AG04450 (cell line): Measurements from ENCODE around the gene ZNF473. TPM values are rescaled to one million over a fixed set of nuclear protein-coding genes. Genes with fewer than 3 reads are reported as not detected.

Source experiments
- CTCF ChIA-PET: fragments of 300-600, 350-600 bp; formaldehyde crosslinking; extraction: SDS; loops from one replicate; lab custom pipeline; 2022; ENCODE audit warnings: antibody characterized with exemption, inconsistent platforms; lab: Charles Lee
- POLR2A ChIA-PET: fragments of 350-600 bp; formaldehyde crosslinking; extraction: SDS; loops from one replicate; lab custom pipeline; 2021; ENCODE audit warnings: antibody characterized with exemption, inconsistent platforms; lab: Yijun Ruan, JAX
- DNase-seq: peaks from one replicate; pipeline ENCODE4 v3.0.0-alpha.2; 2011; ENCODE audit warnings: low read depth, low spot score
- H3K27ac ChIP-seq: one replicate; pipeline ENCODE4 v1.5.1; 2012; ENCODE audit warnings: low read depth, low read length, control low read depth
- H3K27me3 ChIP-seq: one replicate; pipeline ENCODE4 v1.6.0; 2012; ENCODE audit warnings: low read length; ENCODE audit not compliant: control insufficient read depth, insufficient read depth
- H3K4me3 ChIP-seq: 2 replicates; pipeline ENCODE4 v1.5.1; 2011; ENCODE audit warnings: mild to moderate bottlenecking, low read depth, low read length, control low read depth
- H3K9me3 ChIP-seq: 2 replicates; pipeline ENCODE4 v1.5.1; 2012; ENCODE audit warnings: low read length; ENCODE audit not compliant: control insufficient read depth, insufficient read depth
- polyA plus RNA-seq: library from polyadenylated mRNA; depleted of rRNA; stranded (reverse); fragments of >200 nt; gene quantifications from 2 replicates; pipeline ENCODE4 v1.2.3, GENCODE V29; 2011
- TF ChIP-seq, protein P1 (sequence below): IDR thresholded peaks from 2 replicates; pipeline ENCODE4 v1.5.1; 2011; ENCODE audit warnings: low read depth, low read length, control low read depth, inconsistent platforms

ZNF473 gene
- polyA plus RNA-seq, 1 experiment = 6.2 TPM

DNA sequence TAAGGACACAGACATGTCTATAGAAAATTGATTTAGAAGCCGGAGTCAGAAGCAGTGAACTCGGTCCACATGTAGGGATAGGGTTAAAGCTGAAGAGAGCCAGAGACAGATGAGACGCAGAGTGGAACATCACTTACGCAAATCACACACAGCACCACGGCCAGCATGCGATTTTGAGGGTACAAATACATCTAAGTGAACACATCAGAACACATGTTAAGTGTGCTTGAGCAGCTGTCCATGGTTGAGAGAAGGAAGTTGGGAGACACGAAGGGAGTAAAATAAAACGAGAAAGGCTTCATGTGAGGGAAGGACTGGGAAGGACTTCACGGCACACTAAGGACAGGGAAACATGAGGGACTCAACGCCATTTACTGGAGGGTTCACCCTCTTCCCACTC is 39.5 kb upstream of the ZNF473 start:
- CTCF ChIA-PET = no interaction called here
- TF ChIP-seq, protein P1, sequence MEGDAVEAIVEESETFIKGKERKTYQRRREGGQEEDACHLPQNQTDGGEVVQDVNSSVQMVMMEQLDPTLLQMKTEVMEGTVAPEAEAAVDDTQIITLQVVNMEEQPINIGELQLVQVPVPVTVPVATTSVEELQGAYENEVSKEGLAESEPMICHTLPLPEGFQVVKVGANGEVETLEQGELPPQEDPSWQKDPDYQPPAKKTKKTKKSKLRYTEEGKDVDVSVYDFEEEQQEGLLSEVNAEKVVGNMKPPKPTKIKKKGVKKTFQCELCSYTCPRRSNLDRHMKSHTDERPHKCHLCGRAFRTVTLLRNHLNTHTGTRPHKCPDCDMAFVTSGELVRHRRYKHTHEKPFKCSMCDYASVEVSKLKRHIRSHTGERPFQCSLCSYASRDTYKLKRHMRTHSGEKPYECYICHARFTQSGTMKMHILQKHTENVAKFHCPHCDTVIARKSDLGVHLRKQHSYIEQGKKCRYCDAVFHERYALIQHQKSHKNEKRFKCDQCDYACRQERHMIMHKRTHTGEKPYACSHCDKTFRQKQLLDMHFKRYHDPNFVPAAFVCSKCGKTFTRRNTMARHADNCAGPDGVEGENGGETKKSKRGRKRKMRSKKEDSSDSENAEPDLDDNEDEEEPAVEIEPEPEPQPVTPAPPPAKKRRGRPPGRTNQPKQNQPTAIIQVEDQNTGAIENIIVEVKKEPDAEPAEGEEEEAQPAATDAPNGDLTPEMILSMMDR = no peak

DNA sequence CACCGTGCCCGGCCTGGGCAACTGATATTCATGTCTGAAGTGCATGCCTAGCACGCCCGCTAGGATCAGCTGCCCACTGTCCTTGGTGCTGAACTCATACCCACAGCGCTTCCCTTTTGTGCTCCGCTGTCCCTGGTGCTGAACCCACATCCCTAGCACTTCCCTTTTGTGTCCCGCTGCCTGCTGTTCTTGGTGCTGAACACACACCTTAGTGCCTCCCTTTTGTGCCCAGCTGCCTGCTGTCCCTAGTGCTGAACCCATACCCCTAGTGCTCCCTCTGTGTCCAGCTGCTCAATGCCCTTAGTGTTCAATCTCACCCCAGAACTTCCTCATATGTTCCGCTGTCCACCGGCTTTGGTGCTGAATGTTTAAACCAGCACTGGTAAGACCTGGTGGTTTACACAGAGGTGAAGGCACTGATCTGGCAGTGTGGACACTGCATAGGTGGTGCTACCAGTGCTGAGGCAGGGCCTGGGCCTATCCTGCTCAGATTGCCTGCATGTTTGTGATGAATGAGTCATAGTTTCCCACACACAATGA is 38.6 kb upstream of the ZNF473 start:
- CTCF ChIA-PET = interaction anchor here (0.9 kb wide), 1 partner anchor 50 kb away, joined by 3 read pairs; no protein-coding TSS in a partner anchor
- Histone ChIP-seq H3K27ac (no peak overlapping the region), H3K9me3 (no peaks in the 10 kb centered on the region; the same call in 1 of the 2 replicates), H3K4me3 (no peak overlapping the region), H3K27me3 (no peaks in the 10 kb centered on the region)
- peak; percentile 74 for DNase-seq
- POLR2A ChIA-PET = interaction anchor here (0.6 kb wide), 1 partner anchor 52 kb away, joined by 4 read pairs; no protein-coding TSS in a partner anchor
- TF ChIP-seq, protein P1 = 0 out of 2 replicates have a peak, but pooled peaks have one; percentile 18

More for the DNA sequence above, 39.5 kb upstream of the ZNF473 start:
- Histone ChIP-seq H3K4me3 (no peak overlapping the region), H3K9me3 (no peaks in the 10 kb centered on the region; the same call in 1 of the 2 replicates), H3K27ac (no peak overlapping the region), H3K27me3 (no peaks in the 10 kb centered on the region)
- DNase-seq = no peak
- POLR2A ChIA-PET = no interaction called here

DNA sequence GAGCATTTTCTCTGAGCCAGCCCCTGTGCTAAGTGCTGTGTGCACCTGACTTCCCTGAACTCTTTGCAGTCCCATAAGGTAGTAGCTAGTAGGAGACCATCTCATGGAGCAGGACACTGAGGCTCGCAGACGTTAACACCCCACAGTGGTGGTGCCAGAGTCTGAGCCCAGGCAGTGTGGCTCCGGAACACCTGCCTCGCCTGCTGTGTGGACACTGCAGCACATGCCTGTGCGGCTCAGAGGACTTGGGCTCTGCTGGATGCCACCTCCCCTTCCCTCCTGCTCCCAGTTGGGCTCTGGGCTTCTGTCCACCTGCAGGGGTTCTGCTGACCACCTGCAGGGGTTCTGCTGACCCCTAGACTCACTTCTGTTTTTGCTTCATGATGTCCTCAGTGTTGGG is 37.8 kb upstream of the ZNF473 start:
- ChIA-PET CTCF (no interaction called here), POLR2A (no interaction called here)
- TF ChIP-seq, protein P1 = no peak
- no peaks in the 10 kb centered on the region for H3K27me3 ChIP-seq
- no peaks in the 10 kb centered on the region; the same call in 1 of the 2 replicates for H3K9me3 ChIP-seq
- no peak for DNase-seq
- no peak overlapping the region for H3K27ac ChIP-seq
- H3K4me3 ChIP-seq = no peak overlapping the region

DNA sequence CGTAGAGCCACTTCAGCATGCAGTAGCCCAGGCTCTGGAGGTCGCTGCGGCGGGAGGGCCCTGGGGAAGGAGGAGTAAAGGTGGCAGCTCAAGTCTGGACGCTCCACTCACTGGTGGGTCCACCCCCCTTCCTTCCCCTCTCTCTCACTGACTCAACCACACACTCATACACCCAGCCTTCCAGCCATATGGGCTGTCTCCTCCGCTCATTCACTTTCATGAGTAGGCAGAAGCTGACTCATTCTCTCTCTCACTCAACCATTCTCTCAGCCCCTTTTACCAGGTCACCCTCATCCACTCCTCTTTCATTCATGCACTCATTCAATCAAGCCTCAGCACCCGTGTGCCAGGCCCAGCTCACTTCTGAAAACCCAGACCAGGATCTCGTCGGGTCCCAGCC is 37.4 kb upstream of the ZNF473 start:
- no peak overlapping the region for H3K27ac ChIP-seq
- peak; percentile 21 for DNase-seq
- H3K27me3 ChIP-seq = no peaks in the 10 kb centered on the region
- no peaks in the 10 kb centered on the region; the same call in 1 of the 2 replicates for H3K9me3 ChIP-seq
- POLR2A ChIA-PET = no interaction called here
- no peak overlapping the region for H3K4me3 ChIP-seq
- TF ChIP-seq, protein P1 = no peak
- CTCF ChIA-PET = no interaction called here

DNA sequence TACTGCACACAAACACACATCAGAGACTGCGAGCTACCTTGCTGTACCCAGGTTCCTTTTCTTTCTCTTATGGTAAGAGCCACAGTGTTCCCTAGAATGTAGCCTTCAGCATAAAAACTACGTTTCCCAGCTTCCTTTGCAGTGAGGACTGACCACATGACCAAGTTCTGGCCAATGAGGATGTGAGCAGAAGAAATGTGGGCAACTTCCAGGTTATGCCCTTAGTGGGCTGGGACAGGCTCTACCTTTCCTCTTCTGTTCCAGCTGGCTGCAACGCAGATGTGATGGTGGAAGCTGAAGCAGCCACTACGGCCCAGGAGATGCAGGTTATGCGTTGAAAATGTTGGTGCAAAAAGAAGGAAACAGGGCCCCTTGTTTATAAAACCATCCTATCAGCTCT is 28.1 kb upstream of the ZNF473 start:
- TF ChIP-seq, protein P1 = no peak
- no peaks in the 10 kb centered on the region for H3K27me3 ChIP-seq
- DNase-seq = no peak
- H3K27ac ChIP-seq = no peak overlapping the region
- no peaks in the 10 kb centered on the region for H3K9me3 ChIP-seq
- H3K4me3 ChIP-seq = no peak overlapping the region
- ChIA-PET CTCF (interaction anchor here (1.3 kb wide), 1 partner anchor 60 kb away, joined by 8 read pairs; no protein-coding TSS in a partner anchor), POLR2A (no interaction called here)
